ENCODE results near the gene PTPRJ. TPM values are rescaled to one million over a fixed set of nuclear protein-coding genes. Genes with fewer than 3 reads are reported as not detected.

The PTPRJ gene
- total RNA-seq, 1 donor from 2014 or later = 63.9 TPM

DNA sequence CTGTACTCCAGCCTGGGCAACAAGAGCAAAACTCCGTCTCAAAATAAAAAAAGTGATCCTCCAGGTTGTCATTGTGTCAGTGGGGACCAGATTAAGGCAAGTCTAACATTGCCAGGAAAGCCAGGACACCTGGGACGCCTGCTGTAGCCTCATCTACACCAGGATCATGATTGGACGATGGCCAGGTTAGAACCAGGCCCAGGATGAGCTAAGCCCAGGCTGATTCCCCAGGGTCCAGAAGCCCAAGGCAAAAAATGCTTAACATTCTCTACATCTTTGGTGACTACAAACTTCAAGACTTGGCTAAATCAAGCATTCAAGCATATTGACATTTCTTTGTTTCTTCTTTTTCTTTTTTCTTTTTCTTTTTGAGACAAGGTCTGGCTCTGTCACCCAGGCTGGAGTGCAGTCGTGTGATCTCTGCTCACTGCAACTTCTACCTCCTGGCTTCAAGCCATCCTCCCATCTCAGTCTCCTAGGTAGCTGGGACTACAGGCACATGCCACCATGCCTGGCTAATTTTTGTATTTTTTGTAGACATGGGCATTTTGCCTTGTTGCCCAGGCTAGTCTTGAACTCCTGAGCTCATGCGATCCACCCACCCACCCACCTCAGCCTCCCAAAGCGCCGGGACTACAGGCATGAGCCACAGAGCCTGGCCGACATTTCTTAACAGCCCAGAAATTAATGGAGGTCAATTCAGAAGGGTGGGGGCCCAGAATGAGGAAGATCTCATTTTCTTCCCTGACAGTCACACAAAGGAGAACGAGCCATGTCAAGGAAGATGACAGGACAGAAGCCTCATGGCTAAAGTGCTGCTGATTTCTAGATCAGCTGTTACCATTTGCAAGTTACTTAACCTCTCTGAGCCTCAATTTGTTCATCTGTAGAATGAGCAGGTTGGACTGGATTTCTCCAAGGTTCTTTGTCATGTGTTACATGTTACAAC lies 12.5 kb upstream of the PTPRJ start:
- intact Hi-C loops (cut with micrococcal nuclease) = no loop called here

DNA sequence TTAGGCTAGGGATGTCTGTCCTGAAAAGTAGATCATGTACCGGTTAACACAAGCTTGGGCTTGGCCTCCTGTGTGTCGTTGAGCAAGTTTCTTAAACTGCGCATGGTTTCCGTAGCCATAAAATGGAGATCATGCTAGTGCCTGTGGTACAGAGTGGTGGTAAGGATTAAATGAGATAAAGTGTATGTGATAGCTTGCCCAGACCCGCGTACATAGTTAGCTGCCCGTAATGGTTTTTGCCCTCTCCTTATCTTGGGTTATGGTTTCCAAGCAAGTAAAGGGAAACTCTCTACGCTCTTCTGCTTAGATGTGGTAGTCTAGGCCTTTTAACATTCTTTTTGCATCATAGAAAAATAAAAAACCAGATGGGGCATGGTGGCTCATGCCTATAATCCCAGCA lies 11.0 kb upstream of the PTPRJ start:
- intact Hi-C loops (cut with micrococcal nuclease) = no loop called here

DNA sequence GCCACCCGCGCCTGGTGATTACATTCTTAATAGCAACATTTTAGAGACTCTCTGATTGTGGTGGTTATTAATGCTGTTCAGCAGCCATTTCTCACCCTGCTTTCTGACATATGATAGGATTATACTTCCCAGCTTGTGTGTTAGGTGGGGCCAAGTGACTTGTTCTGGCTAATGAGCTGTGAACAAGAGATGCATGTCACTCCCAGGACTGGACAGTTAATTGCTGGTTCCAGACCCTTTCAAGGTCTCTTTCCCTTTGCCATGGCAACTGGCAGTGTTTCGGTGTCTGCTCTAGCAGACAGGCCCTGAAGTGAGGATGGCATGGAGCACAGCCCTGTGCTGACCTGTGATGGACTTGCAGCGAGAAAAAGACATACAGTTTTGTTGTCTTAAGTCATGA lies 8.9 kb upstream of the PTPRJ start:
- intact Hi-C loops (cut with micrococcal nuclease) = no loop called here

DNA sequence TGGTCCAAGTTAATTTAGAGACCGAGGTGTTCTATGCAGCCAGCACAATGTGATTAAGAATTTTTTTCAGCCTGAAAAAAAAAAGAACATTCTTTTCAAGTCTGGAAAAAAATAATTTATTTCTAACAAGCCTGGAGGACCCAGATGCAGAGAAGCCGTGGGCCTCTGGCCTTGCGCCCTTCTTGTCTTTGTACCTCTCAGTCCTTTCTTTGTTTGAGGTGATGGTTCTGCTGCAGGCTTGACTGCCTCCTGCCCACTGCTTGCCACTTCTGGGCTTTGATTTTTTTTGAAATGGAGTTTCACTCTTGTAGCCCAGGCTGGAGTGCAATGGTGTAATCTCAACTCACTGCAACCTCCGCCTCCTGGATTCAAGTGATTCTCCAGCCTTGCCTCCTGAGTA lies 7.2 kb upstream of the PTPRJ start:
- intact Hi-C loops (cut with micrococcal nuclease) = no loop called here

DNA sequence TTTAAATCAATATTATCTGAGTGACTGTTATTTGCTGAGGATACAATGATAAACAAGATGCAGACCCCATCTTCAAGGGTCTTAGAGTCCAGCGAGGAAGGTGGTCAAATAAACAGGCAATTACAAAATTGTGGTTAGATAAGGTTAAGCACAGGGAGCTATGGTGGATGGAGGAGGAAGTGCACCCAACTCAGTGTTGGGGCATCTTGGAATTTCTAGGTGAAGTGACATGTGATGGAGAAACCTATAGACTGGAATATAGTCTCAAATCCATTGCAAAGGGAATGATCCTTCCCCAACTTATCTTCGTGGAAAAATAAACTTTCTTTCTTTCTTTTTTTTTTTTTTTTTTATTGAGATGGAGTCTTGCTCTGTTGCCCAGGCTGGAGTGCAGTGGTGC lies 3.4 kb upstream of the PTPRJ start:
- intact Hi-C loops (cut with micrococcal nuclease) = no loop called here

DNA sequence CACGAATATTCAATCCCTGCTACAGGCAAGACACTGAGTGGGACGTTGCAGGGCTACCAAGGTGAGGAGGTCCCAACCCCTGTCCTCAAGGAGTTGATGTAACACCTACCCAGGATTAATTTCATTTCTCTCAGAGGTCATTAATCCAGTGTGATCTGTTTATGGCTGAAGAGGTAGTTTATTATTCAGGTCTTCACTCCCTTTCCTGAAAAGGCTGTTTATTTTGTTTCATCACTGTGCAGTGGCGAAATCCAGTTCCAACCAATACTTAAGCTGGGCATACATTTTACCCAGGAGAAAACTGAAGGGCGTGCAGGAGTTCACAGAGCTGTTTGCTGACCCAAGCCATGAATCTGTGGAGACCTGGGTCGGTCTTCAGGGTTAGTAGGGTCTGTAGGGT lies 2.7 kb upstream of the PTPRJ start:
- intact Hi-C loops (cut with micrococcal nuclease) = no loop called here

DNA sequence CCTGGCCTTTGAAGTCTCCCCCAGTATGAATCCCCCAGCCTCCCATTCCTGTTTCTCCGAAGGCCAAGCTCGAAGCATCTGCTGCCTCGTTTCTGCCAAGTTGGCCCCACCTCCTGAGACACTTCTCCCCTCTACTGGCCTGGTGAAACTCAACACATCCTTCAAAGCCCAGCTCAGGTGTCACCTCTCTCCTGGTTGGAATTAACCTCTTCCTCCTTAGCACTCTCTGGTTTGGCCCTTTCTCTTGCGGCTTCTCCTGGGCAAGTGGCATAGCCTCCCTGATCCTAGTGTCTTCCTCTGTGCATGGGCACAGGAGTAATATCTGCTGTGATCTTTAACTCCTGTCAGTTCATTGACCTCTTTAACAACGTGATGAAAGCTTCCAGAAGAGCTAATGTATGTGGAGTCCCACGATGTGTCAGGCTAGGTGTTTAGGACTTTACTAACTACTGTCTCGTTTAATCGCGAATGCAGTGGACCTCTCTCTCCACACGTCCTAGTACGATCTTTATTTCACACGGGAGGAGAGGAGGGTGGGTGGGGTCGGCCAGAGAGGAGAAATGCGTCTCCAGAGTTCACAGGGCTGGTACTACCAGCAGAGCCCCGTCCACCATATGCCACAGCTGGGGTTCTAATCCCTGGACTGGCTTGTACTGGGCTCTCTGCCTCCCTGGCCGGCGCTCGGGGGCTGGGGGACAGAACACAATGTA lies 826 bp upstream of the PTPRJ start:
- intact Hi-C loops (cut with micrococcal nuclease) = loop anchor here (1.0 to 5.0 kb wide), 4 partner anchors 38 to 130 kb away; no protein-coding TSS in a partner anchor

DNA sequence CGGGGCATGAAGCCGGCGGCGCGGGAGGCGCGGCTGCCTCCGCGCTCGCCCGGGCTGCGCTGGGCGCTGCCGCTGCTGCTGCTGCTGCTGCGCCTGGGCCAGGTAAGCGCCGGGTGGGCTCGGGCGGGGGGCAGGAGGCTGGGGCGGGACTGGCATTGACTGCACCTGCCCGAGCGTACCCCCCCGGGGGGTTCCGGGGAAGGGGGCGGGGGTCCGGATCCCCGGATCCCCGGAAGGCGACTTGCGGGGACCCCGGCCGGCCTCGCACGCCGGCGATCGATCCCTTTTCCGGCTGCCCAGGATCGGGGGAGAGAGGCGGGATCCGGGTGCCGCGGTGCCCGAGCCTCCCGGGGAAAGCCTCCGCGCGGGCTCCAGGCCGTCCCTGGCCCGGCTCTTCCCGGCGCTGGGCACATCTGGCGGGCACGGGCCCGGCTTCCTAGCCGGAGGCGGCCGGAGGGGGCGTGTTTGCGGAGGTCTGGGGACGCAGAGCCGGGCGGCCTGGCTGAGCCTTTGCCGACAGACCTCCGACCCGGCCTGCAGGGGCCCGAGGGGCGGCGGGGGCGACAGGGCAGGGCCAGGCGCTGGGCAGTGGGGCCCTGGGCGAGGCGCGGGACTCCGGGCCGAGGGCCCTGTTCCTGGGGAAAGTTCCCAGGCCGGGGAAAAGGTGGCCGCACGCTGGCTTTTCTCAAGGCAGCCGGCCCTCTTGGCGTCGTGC lies 705 bp downstream of the PTPRJ start:
- intact Hi-C loops (cut with micrococcal nuclease) = loop anchor here (1.0 to 5.0 kb wide), 4 partner anchors 36 to 128 kb away; no protein-coding TSS in a partner anchor

DNA sequence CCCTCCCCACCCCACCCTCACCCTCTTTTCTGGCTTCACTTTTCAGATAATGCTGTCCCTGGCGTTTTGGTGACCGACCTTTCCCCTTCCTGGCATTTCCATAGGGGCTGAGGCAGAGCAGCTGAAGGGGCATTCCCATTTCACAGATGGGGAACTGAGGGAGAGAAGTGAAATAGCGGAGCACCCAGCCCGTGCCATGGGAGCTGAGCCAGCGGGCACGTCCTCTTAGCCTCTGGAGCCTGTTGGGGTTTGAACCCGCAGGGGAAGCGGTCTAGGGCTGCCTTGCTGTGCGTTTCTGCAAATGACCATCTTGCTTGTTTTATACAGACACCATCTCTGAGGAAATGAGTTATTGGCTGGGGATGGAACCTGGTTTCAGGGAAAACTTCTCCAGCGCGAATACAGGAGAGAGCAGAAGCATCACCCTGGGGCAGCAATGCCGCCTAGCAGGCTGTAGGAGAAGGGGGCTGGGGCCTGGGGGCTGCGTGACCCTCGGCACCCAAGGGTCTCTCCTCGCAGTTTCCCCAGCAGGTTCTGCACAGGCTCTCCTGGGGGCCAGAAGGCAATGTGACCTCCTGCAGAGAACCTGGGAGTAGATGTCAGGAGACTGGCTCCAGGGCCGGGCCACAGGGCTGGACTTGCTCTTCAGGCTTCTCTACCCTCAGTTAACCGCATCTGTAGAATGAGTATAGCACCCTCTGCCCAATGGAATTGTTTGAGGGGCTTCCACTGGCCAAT lies 1.5 kb downstream of the PTPRJ start:
- intact Hi-C loops (cut with micrococcal nuclease) = loop anchor here (2.0 to 5.0 kb wide), 3 partner anchors 35 to 73 kb away; no protein-coding TSS in a partner anchor

DNA sequence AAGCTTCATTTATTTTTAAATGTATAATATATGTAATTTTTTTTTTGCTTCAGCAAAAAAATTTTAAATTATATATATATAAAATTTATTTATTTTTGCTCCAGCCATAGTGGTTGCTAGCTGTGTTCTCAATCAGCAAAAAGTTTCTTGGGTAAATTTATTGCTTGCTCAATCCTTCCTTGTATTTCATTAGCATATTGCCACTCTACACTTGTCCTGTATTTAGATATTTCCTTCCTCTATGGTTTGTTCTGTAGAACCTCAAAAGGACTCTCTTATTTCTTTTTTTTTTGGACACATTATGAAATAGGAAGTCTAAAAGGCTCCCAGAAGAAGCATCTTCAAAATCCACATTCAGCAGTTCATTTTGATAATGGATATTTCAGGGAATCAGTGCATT lies 2.3 kb downstream of the PTPRJ start:
- intact Hi-C loops (cut with micrococcal nuclease) = loop anchor here (1.0 to 5.0 kb wide), 2 partner anchors 19 to 35 kb away; no protein-coding TSS in a partner anchor

DNA sequence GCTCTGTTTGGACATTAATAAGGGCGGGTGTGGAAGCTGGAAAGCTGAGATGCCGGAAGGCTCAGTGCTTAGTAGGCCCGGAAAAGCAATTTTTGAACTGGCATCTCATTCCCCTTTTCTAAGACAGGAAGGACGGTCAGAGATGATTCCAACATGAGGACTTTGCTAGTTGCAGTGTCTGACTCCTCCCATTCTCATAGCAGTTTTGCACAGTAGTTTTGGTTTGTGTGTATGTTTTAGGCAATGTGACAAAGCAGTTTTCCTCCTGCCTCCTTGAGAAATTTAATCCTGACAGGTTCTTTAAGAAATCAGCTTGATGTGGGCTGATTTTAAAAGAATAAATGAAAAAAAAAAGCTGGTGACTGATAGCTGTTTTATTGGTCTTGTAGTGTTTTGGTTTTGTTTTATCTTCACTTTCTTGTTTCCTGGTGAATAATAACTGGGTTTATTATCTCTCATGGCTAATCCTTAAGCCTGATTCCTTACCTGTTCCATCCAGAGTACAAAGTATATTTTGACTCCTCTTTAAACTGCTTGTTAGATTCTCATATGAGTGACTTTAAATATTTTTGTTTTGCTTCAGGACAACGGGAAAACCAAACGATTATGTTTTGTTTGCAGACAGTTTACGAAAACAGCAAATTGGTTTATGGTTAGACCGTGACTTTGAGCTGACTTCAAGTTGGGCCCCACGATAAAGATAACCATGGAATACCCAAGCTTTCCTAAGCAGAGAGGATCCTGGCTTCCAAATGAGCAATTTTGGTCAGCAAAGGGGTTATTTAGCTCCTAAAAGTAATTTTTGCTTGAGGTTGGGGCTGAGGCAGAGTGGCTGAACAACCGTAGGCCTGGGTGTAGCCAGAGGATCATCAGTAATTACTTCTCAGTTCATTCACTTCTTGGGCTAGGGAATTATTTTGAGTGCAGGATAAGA lies 3.4 kb downstream of the PTPRJ start:
- intact Hi-C loops (cut with micrococcal nuclease) = loop anchor here (1.0 to 5.0 kb wide), 2 partner anchors 18 to 34 kb away; no protein-coding TSS in a partner anchor

DNA sequence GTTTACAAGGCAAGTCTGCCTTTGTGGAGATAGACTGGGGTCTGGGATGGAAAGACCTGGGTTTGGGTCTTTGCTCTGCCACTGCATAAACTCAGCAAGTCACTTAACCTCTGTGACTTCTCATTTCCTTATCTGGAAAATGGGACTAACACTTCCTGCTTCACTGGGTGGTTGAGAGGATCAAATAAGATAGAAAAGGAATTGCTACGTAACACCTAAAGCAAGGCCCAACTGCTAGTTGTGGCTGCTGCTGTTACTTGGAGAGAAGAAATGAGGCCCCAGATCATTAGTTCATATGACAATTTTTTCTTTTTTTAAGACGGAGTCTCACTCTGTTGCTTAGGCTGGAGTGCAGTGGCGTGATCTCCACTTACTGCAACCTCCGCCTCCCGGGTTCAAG lies 5.9 kb downstream of the PTPRJ start:
- intact Hi-C loops (cut with micrococcal nuclease) = no loop called here

DNA sequence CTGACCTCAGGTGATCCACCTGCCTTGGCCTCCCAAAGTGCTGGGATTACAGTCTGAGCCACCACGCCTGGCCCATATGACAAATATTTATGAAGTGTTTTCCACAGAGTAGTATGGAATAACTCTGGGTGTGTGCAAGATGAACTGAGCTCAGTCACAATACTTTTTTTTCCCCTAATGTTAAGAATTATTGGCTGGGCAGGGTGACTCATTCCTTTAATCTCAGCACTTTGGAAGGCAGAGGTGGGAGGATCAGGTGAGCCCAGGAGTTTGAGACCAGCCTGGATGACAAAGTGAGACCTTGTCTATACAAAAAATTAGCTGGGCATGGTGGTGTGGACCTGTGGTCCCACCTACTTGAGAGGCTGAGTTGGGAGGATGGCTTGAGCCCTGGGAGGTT lies 6.4 kb downstream of the PTPRJ start:
- intact Hi-C loops (cut with micrococcal nuclease) = no loop called here

DNA sequence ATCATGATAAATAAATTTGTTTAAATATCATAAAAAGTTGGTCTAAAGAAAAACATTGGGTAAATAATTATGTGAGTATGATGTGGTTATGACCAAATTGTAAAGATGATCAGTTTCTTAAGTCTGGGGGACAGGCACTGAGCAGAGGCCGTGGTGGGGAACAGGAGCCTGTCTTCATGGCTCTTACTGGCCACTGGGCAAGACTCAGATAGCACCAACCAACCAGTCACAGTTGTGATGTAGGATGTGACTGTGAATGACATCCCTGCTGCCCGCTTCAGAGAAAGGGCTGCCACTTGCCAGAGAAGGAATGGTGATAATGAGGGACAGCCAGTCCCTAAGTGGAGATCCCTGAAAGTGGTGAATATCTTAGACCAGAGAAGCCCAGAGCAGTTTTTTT lies 7.0 kb downstream of the PTPRJ start:
- intact Hi-C loops (cut with micrococcal nuclease) = no loop called here

DNA sequence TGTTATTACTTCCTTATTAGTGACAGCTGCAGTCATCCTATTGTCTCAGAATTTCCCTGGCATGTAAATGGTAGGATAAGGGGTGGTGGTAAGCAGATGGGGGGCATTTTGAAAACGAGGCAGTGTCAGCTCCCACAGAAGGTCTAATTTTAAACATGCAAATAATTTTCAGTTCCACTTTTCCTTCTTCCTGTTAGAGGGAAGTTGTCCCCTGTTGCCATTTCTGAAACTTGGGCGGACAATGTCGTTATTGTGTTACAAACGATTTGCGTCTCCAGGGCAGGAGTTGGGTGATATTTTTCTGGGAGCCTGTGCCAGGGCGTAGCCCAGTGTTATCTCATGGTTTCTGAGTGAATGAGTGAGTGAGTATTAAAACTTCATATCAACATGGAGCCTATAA lies 7.4 kb downstream of the PTPRJ start:
- intact Hi-C loops (cut with micrococcal nuclease) = no loop called here

DNA sequence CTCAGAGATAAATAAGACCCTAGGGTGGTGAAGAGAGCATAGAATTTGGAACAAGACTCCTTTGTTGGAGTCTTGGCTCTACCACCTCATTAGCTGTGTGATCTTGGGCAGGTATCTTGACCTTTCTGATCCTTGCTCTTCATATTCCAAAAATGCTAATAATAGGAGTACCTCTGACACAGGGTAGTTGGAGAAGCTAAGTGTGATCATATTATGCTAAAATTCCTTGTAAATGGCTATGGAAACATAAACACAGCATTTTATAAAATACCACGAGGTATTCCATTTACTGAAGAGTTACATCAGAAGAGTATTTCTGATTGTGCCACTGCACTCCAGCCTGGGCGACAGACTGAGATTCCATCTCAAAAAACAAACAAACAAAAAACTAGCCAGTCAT lies 9.4 kb downstream of the PTPRJ start:
- intact Hi-C loops (cut with micrococcal nuclease) = no loop called here

DNA sequence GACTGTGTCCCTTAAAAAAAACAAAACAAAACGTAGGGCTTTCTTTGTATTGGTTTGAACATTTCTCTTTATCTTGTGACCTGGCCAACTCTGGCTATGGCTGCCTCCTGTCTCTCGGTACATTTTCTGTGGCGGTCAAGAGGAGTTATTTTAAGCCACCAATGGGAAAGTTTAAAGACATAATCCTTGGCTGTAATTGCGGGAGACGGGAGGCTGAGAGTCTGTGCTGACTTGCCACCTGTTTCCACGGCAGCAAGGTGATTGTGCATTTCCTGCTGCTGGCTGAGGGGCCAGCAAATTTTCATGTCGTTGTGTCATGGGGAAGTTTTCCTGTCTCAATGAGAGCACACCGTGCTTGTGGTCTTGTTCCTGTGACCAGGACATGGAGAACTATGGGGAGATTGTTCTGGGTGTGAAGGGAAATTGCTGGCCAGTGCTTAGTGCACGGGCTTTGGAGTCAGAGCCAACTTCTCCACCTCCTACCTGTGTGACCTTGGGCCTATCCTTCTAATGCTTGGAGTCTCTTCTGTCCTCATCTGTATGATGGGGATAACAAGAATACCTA lies 11.0 kb downstream of the PTPRJ start:
- intact Hi-C loops (cut with micrococcal nuclease) = no loop called here

DNA sequence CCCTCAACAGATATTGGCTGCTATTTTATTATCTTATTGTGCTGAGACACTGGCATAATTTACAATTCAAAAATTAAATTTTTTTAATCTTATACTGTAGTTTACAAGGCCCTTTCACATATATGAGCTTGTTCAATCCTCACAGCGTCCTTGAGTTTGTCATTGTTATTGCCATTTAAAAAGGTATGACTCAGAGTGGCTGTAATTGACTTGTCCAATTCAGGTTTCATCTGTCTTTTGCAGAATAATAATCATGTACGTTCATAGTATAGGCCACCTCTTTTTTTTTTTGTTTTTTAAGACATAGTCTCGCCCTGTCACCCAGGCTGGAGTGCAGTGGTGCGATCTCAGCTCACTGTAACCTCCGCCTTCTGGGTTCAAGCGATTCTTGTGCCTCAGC lies 11.5 kb downstream of the PTPRJ start:
- intact Hi-C loops (cut with micrococcal nuclease) = no loop called here

Measured in T-helper 2 cell treated with Interferon-gamma antibody and Interleukin-4, amounts not matched to agents 100 ng/mL and 5 ng/mL, for 36 hours (primary cell).